ELF-1 (cell line): ENCODE measurements around the gene EEF2KMT.
A peak's percentile ranks its signal among the peaks of the same experiment; 100 is the strongest.
"Not testable (repeated sequence)": the region's sequence is repeated elsewhere in the genome, so short reads cannot be mapped to it uniquely, and the experiment has no call there.

ENCODE experiments used
- DNase-seq: peaks from one replicate; pipeline ENCODE4 v3.0.0-alpha.2; 2016; ENCODE audit warnings: low read depth, low spot score

Gene EEF2KMT

GRCh38 chr16:5070431-5071186 lies 27.0 kb downstream of the EEF2KMT start:
- no peak for DNase-seq

GRCh38 chr16:5069854-5070253 lies 27.7 kb downstream of the EEF2KMT start:
- no peak for DNase-seq

GRCh38 chr16:5069048-5069447 lies 28.5 kb downstream of the EEF2KMT start:
- DNase-seq = no peak

- no peak for DNase-seq
Measured at GRCh38 chr16:5066511-5066910, 31.1 kb downstream of the EEF2KMT start.

- no peak for DNase-seq
Measured at GRCh38 chr16:5065813-5066212, 31.8 kb downstream of the EEF2KMT start, which contains the start of gene C16orf89. Gene C16orf89 (minus strand): TSS chr16:5065956. CDS start chr16:5065908, 48 bp downstream.

GRCh38 chr16:5065326-5065725 lies 32.3 kb downstream of the EEF2KMT start:
- no peak for DNase-seq

- DNase-seq = no peak
Measured at GRCh38 chr16:5064915-5065314, 32.7 kb downstream of the EEF2KMT start.

GRCh38 chr16:5062790-5063765 lies 34.5 kb downstream of the EEF2KMT start:
- no peak for DNase-seq

GRCh38 chr16:5062051-5062450 lies 35.5 kb downstream of the EEF2KMT start:
- no peak for DNase-seq

GRCh38 chr16:5060073-5060641 lies 37.4 kb downstream of the EEF2KMT start:
- DNase-seq = no peak

- DNase-seq = peak; percentile 66
Measured at GRCh38 chr16:5059386-5060072, 38.1 kb downstream of the EEF2KMT start.

GRCh38 chr16:5058476-5058875 lies 39.1 kb downstream of the EEF2KMT start:
- peak; percentile 93 for DNase-seq

- DNase-seq = peak; percentile 71
Measured at GRCh38 chr16:5056352-5056751, 41.2 kb downstream of the EEF2KMT start.

GRCh38 chr16:5054876-5055865 lies 42.4 kb downstream of the EEF2KMT start:
- no peak for DNase-seq

- DNase-seq = no peak
Measured at GRCh38 chr16:5046914-5047313, 50.7 kb downstream of the EEF2KMT start.

GRCh38 chr16:5045499-5046115 lies 52.0 kb downstream of the EEF2KMT start:
- DNase-seq = no peak

GRCh38 chr16:5044581-5044980 lies 53.0 kb downstream of the EEF2KMT start:
- DNase-seq = not testable (repeated sequence)

- no peak for DNase-seq
Measured at GRCh38 chr16:5044011-5044540, 53.5 kb downstream of the EEF2KMT start.

- peak; percentile 45 for DNase-seq
Measured at GRCh38 chr16:5042574-5043171, 54.9 kb downstream of the EEF2KMT start.
